ENCODE data around the gene MMP24. TPM values are rescaled to one million over a fixed set of nuclear protein-coding genes. Genes with fewer than 3 reads are reported as not detected.

The MMP24 gene
- total RNA-seq, 1 experiment from 2014 or later = 23.0 TPM

GRCh38 chr20:35325401-35325800 lies 98.9 kb downstream of the MMP24 start:
- H3K23ac ChIP-seq (ENCODE audit: insufficient read length, low read depth, low read length) = no peak overlapping the region
- no peaks in the 10 kb centered on the region for H3K27me3 ChIP-seq (ENCODE audit: insufficient read depth, low read length)
- no peak overlapping the region for H3K14ac ChIP-seq (ENCODE audit: insufficient read depth, low read length)
- no peak overlapping the region for H3K4me2 ChIP-seq (ENCODE audit: insufficient read depth, insufficient read length, low read length)
- Mint-ChIP-seq H3K27ac (no peak overlapping the region), H3K4me1 (peaks cover 12% of the 10 kb centered on the region in 2 experiments), H3K36me3 (ENCODE audit: insufficient read depth in 1 of 3, low read depth in 3 of 3) (no peaks in the 10 kb centered on the region), H3K27me3 (ENCODE audit: low read depth) (no peaks in the 10 kb centered on the region), H3K4me3 (no peak overlapping the region), H3K9me3 (no peaks in the 10 kb centered on the region)
- H3T11ph ChIP-seq (ENCODE audit: low read length) = no peak overlapping the region
- H2AK5ac ChIP-seq (ENCODE audit: insufficient read length, low read length) = no peak overlapping the region
- no peak overlapping the region for H3K4ac ChIP-seq (ENCODE audit: low read depth, low read length)
- no peak overlapping the region for H3K27ac ChIP-seq (ENCODE audit: insufficient read length, low read depth, low read length)
- no peak for TF ChIP-seq CTCF (conservative IDR thresholded peaks at IDR 0.05)
- H4K5ac ChIP-seq (ENCODE audit: insufficient read length, low read depth, low read length) = no peak overlapping the region
- no peaks in the 10 kb centered on the region for H3K9me3 ChIP-seq (ENCODE audit: control insufficient read depth, low read depth, low read length)
- H3K79me1 ChIP-seq (ENCODE audit: insufficient read depth, low read depth, low read length, poor library complexity, severe bottlenecking) = no peaks in the 10 kb centered on the region
- no peaks in the 10 kb centered on the region for H3K79me2 ChIP-seq (ENCODE audit: insufficient read depth, low read length)
- H3K23me2 ChIP-seq (ENCODE audit: insufficient read length, low read depth, low read length, poor library complexity, severe bottlenecking) = no peaks in the 10 kb centered on the region
- H2BK120ac ChIP-seq (ENCODE audit: low read depth, low read length, poor library complexity, severe bottlenecking) = no peak overlapping the region
- no peak overlapping the region for H3K56ac ChIP-seq (ENCODE audit: insufficient read length, low read depth, low read length)
- no peaks in the 10 kb centered on the region for H4K20me1 ChIP-seq (ENCODE audit: control insufficient read depth, insufficient read depth, insufficient read length)
- H2BK12ac ChIP-seq (ENCODE audit: insufficient read length, low read depth, low read length) = no peak overlapping the region
- WGBS (ENCODE audit: extremely low coverage, insufficient read length, low lambda C conversion rate) = no CpG with 5 or more reads among the region's 6 CpGs
- no peak overlapping the region for H2BK5ac ChIP-seq (ENCODE audit: insufficient read length, low read length)
- H3K18ac ChIP-seq (ENCODE audit: insufficient read length, low read depth, low read length) = no peak overlapping the region
- no peak overlapping the region for H2BK20ac ChIP-seq (ENCODE audit: low read depth, low read length, poor library complexity, severe bottlenecking)
- H4K91ac ChIP-seq (ENCODE audit: insufficient read length, low read depth, low read length) = no peak overlapping the region
- no peak overlapping the region for H3K9ac ChIP-seq (ENCODE audit: extremely low read depth, insufficient read length, low read length)
- no peak overlapping the region for H2AFZ ChIP-seq (ENCODE audit: low read length)
- H2BK15ac ChIP-seq (ENCODE audit: low read depth, low read length) = no peak overlapping the region
- peaks cover 7% of the 10 kb centered on the region; the same call in 1 of the 2 replicates for H3K4me1 ChIP-seq (ENCODE audit: insufficient read depth, low read length)
- no peak for DNase-seq
- no peak overlapping the region for H4K8ac ChIP-seq (replicated peaks; ENCODE audit: insufficient read length, low read depth, low read length)
